ENCODE measurements around the gene PCDHGB5. TPM values are rescaled to one million over a fixed set of nuclear protein-coding genes. Genes with fewer than 3 reads are reported as not detected.

Gene PCDHGB5
- total and polyA plus RNA-seq, 8 donors = 0.35 to 16.8 (median 2.7) TPM; not detected in 1

- TF ChIP-seq EP300 (IDR thresholded peaks at IDR 0.05) (no peak), CTCF (IDR thresholded peaks at IDR 0.05) (no peak), POLR2AphosphoS5 (IDR thresholded peaks at IDR 0.05) (no peak), POLR2A (IDR thresholded peaks at IDR 0.05) (no peak)
- Histone ChIP-seq H3K4me3 (peak within 1 kb of the TSS; percentile 11 to 31 (median 22)), H3K9me3 (peaks cover 62 to 97% (median 97%) of the 10 kb centered on the region in 4 donors), H3K27me3 (peaks cover 5 to 75% (median 27%) of the 10 kb centered on the region in 3 donors), H3K27ac (no peak within 1 kb of the TSS), H3K36me3 (peaks cover 0 to 11% (median 0%) of the 10 kb centered on the region in 4 donors), H3K4me1 (no peaks in the 10 kb centered on the region)
- intact Hi-C loops (cut with DNase I; ENCODE audit: low total_unique reads) = no loop called here
- 16 to 21% (median 20%) methylated on average over 23 to 24 of the region's 24 CpGs for WGBS, 5 donors
- peak in 1 of 2 donors; percentile 29 for DNase-seq
Observed at GRCh38 chr5:141359790-141360426, 37.8 kb upstream of the PCDHGB5 start, which contains the start of gene PCDHGB2. PCDHGB2 (plus strand) TSS chr5:141359994; CDS start chr5:141360136, 142 bp downstream.

GRCh38 chr5:141360685-141361084 is 37.1 kb upstream of the PCDHGB5 start:
- Histone ChIP-seq H3K4me1 (no peaks in the 10 kb centered on the region), H3K27me3 (peaks cover 5 to 77% (median 34%) of the 10 kb centered on the region in 3 donors), H3K4me3 (peak overlapping the region in 1 of 4 donors; percentile 11), H3K9me3 (peaks cover 62 to 97% (median 97%) of the 10 kb centered on the region in 4 donors), H3K27ac (no peak overlapping the region), H3K36me3 (peaks cover 0 to 11% (median 0%) of the 10 kb centered on the region in 4 donors)
- TF ChIP-seq CTCF (IDR thresholded peaks at IDR 0.05) (no peak), POLR2A (IDR thresholded peaks at IDR 0.05) (no peak), EP300 (IDR thresholded peaks at IDR 0.05) (no peak), POLR2AphosphoS5 (IDR thresholded peaks at IDR 0.05) (no peak)
- intact Hi-C loops (cut with DNase I; ENCODE audit: low total_unique reads) = no loop called here
- 33 to 56% (median 39%) methylated on average over 15 of the region's 15 CpGs for WGBS, 5 donors
- DNase-seq = no peak

- intact Hi-C loops (cut with DNase I; ENCODE audit: low total_unique reads) = no loop called here
- H3K9me3 ChIP-seq = peaks cover 60 to 97% (median 97%) of the 10 kb centered on the region in 4 donors
- no peak overlapping the region for H3K27ac ChIP-seq
- H3K27me3 ChIP-seq = peaks cover 5 to 83% (median 40%) of the 10 kb centered on the region in 3 donors
- H3K4me1 ChIP-seq = no peaks in the 10 kb centered on the region
- TF ChIP-seq EP300 (IDR thresholded peaks at IDR 0.05) (no peak), POLR2A (IDR thresholded peaks at IDR 0.05) (no peak), CTCF (IDR thresholded peaks at IDR 0.05) (no peak), POLR2AphosphoS5 (IDR thresholded peaks at IDR 0.05) (no peak)
- DNase-seq = no peak
- no peak overlapping the region for H3K4me3 ChIP-seq
- peaks cover 0 to 5% (median 0%) of the 10 kb centered on the region in 4 donors for H3K36me3 ChIP-seq
Observed at GRCh38 chr5:141362719-141363118, 35.0 kb upstream of the PCDHGB5 start.

DNA sequence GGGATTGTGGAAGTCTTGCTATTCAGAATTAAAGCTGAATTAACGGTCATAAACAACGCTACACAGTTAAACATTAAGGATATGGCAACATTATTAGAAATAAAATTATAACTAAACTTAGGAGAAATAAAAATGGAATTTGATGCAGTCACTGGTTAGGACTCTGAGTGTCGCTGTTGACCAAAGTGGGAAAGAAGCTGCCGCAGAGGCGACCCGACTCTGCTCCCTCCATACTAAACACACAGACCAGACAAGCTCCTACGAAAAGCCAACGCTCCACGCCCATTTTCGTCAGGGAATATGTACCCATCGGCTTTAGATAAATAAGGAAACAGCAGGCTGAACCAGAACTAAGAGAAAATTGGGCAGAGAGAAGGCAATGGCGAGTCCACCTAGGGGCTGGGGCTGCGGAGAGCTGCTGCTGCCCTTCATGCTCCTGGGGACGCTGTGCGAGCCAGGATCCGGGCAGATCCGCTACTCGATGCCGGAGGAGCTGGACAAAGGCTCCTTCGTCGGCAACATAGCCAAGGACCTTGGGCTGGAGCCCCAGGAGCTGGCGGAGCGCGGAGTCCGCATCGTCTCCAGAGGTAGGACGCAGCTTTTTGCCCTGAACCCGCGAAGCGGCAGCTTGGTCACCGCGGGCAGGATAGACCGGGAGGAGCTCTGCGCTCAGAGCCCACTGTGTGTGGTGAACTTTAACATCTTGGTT is 33.6 kb upstream of the PCDHGB5 start, which contains the start of gene PCDHGA5:
Gene PCDHGA5, plus strand, starts transcription at position 211 of the 709 bp plus-strand sequence. Its CDS starts 169 bp downstream, at position 380.
- 16 to 28% (median 19%) methylated on average over 32 to 34 of the region's 34 CpGs for WGBS, 5 donors
- H3K36me3 ChIP-seq = peaks cover 0 to 5% (median 0%) of the 10 kb centered on the region in 4 donors
- H3K9me3 ChIP-seq = peaks cover 61 to 100% (median 88%) of the 10 kb centered on the region in 4 donors
- H3K27ac ChIP-seq = no peak within 1 kb of the TSS
- DNase-seq = peak in 1 of 2 donors; percentile 22
- TF ChIP-seq POLR2AphosphoS5 (IDR thresholded peaks at IDR 0.05) (no peak), EP300 (IDR thresholded peaks at IDR 0.05) (no peak), POLR2A (IDR thresholded peaks at IDR 0.05) (no peak), CTCF (IDR thresholded peaks at IDR 0.05) (no peak)
- no peaks in the 10 kb centered on the region for H3K4me1 ChIP-seq
- H3K27me3 ChIP-seq = peaks cover 5 to 79% (median 40%) of the 10 kb centered on the region in 3 donors
- no peak within 1 kb of the TSS for H3K4me3 ChIP-seq
- intact Hi-C loops (cut with DNase I; ENCODE audit: low total_unique reads) = no loop called here
